ENCODE data around the gene SMKR1. TPM values are rescaled to one million over a fixed set of nuclear protein-coding genes. Genes with fewer than 3 reads are reported as not detected.

Gene SMKR1
- total RNA-seq, 1 experiment from 2014 or later: 1.4 TPM

DNA sequence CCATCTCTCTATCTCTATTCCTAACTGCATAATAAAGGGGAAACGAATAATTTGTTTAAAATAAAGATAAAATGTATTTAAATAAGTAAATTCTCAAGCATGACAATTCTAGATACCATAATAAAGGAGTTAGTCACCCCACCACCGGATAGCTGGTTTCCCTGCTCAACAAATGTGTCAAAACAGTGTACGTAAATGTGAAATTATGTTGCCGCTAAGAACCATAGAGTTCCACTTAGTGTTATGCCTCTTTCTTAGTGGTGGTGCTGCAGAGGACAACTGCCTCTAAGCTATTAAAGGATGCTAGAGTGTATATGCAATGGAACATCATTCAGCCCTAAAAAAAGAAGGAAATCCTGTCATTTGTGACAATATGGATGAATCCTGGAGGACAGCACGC is 42.4 kb downstream of the SMKR1 start:
- TF ChIP-seq, protein P1, sequence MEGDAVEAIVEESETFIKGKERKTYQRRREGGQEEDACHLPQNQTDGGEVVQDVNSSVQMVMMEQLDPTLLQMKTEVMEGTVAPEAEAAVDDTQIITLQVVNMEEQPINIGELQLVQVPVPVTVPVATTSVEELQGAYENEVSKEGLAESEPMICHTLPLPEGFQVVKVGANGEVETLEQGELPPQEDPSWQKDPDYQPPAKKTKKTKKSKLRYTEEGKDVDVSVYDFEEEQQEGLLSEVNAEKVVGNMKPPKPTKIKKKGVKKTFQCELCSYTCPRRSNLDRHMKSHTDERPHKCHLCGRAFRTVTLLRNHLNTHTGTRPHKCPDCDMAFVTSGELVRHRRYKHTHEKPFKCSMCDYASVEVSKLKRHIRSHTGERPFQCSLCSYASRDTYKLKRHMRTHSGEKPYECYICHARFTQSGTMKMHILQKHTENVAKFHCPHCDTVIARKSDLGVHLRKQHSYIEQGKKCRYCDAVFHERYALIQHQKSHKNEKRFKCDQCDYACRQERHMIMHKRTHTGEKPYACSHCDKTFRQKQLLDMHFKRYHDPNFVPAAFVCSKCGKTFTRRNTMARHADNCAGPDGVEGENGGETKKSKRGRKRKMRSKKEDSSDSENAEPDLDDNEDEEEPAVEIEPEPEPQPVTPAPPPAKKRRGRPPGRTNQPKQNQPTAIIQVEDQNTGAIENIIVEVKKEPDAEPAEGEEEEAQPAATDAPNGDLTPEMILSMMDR (IDR thresholded peaks at IDR 0.05): no peak
- TF ChIP-seq, protein P2, sequence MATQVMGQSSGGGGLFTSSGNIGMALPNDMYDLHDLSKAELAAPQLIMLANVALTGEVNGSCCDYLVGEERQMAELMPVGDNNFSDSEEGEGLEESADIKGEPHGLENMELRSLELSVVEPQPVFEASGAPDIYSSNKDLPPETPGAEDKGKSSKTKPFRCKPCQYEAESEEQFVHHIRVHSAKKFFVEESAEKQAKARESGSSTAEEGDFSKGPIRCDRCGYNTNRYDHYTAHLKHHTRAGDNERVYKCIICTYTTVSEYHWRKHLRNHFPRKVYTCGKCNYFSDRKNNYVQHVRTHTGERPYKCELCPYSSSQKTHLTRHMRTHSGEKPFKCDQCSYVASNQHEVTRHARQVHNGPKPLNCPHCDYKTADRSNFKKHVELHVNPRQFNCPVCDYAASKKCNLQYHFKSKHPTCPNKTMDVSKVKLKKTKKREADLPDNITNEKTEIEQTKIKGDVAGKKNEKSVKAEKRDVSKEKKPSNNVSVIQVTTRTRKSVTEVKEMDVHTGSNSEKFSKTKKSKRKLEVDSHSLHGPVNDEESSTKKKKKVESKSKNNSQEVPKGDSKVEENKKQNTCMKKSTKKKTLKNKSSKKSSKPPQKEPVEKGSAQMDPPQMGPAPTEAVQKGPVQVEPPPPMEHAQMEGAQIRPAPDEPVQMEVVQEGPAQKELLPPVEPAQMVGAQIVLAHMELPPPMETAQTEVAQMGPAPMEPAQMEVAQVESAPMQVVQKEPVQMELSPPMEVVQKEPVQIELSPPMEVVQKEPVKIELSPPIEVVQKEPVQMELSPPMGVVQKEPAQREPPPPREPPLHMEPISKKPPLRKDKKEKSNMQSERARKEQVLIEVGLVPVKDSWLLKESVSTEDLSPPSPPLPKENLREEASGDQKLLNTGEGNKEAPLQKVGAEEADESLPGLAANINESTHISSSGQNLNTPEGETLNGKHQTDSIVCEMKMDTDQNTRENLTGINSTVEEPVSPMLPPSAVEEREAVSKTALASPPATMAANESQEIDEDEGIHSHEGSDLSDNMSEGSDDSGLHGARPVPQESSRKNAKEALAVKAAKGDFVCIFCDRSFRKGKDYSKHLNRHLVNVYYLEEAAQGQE (IDR thresholded peaks at IDR 0.05; ENCODE audit: insufficient read depth in 1 of 2, low read depth in 2 of 2, low read length in 1 of 2): no peak
- no peak for TF ChIP-seq TCF7L2 (IDR thresholded peaks at IDR 0.05; ENCODE audit: low read depth, low read length)
- H3K36me3 ChIP-seq (ENCODE audit: control insufficient read depth, insufficient read depth, low read length): no peaks in the 10 kb centered on the region
- POLR2A ChIA-PET: interaction anchor here (0.5 kb wide), 1 partner anchor 20 kb away, joined by 3 read pairs; no protein-coding TSS in a partner anchor
- no peaks in the 10 kb centered on the region for H3K4me1 ChIP-seq (ENCODE audit: control insufficient read depth, insufficient read depth, low read length)
- no peak overlapping the region for H3K27ac ChIP-seq (ENCODE audit: low read length)
- ATAC-seq (no peak), DNase-seq (ENCODE audit: low read depth, low spot score) (no peak)
- intact Hi-C loops (cut with micrococcal nuclease; ENCODE audit: unreplicated experiment): no loop called here
- CTCF ChIA-PET: interaction anchor here (0.6 kb wide), 1 partner anchor 71 kb away, joined by 5 read pairs; no protein-coding TSS in a partner anchor
- no peaks in the 10 kb centered on the region for H3K9me3 ChIP-seq (ENCODE audit: control insufficient read depth, insufficient read depth, low read depth, low read length)
- in situ Hi-C loops (cut with HindIII; ENCODE audit: low pct_unique_long_range_greater_than_20kb, low sequenced_read_pairs): no loop called here
- BruUV-seq (replicated peaks): no TSS peak
- H3K27me3 ChIP-seq (ENCODE audit: control insufficient read depth, insufficient read depth, low read length): no peaks in the 10 kb centered on the region
- no peak overlapping the region for H3K4me3 ChIP-seq (ENCODE audit: low read depth in 2 of 2, low read length in 2 of 2)

DNA sequence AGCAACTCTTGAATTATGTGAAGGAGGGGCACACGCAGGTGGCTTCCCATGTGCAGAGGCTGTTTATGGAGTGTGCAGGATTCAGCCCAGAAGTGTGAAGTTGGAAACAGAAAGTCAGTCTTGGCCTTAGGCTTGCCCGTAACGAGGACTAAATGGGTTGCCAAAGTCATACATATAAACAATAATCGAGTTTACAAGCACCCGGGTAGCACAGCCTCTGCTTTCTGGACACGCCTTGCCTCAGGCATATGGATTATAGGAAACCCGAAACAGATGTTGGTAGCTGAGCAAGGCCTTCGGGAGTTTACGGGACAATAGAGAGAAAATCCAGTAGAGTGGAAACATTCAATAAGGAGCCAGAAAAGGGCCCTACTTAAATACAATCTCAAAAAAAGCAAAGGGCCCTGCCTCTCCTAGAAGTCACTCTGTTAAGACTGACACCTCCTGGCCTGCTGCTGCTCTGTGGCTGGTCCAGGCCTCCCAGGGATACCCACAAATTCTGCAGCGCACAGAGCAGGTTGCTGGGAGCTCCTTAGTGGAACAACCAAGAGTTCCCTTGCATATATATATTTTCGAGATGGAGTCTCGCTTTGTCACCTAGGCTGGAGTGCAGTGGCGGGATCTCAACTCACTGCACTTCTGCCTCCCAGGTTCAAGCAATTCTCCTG is 48.5 kb downstream of the SMKR1 start:
- TF ChIP-seq, protein P2 (IDR thresholded peaks at IDR 0.05; ENCODE audit: insufficient read depth in 1 of 2, low read depth in 2 of 2, low read length in 1 of 2): no peak
- no peak for TF ChIP-seq TCF7L2 (IDR thresholded peaks at IDR 0.05; ENCODE audit: low read depth, low read length)
- no peak for TF ChIP-seq POLR2AphosphoS5 (IDR thresholded peaks at IDR 0.05; ENCODE audit: low read depth, low read length)
- TF ChIP-seq, protein P1 (IDR thresholded peaks at IDR 0.05): no peak
- ChIA-PET CTCF (no interaction called here), POLR2A (no interaction called here)
- 0 out of 2 replicates have a peak, but pooled peaks have one; percentile 57 for ATAC-seq
- no peaks in the 10 kb centered on the region for H3K4me1 ChIP-seq (ENCODE audit: control insufficient read depth, insufficient read depth, low read length)
- no peaks in the 10 kb centered on the region for H3K36me3 ChIP-seq (ENCODE audit: control insufficient read depth, insufficient read depth, low read length)
- H3K27ac ChIP-seq (ENCODE audit: low read length): no peak overlapping the region
- no peak for DNase-seq (ENCODE audit: low read depth, low spot score)
- H3K4me3 ChIP-seq (ENCODE audit: low read depth in 2 of 2, low read length in 2 of 2): no peak overlapping the region
- no peaks in the 10 kb centered on the region for H3K9me3 ChIP-seq (ENCODE audit: control insufficient read depth, insufficient read depth, low read depth, low read length)
- H3K27me3 ChIP-seq (ENCODE audit: control insufficient read depth, insufficient read depth, low read length): no peaks in the 10 kb centered on the region
- BruUV-seq (replicated peaks): no TSS peak
- intact Hi-C loops (cut with micrococcal nuclease; ENCODE audit: unreplicated experiment): no loop called here
- in situ Hi-C loops (cut with HindIII; ENCODE audit: low pct_unique_long_range_greater_than_20kb, low sequenced_read_pairs): no loop called here

Data from Panc1 (cell line).